SH-SY5Y (cell line): ENCODE results near the gene IFT52.

Experiments
- GATA2 ChIP-seq: IDR thresholded peaks from 2 replicates; pipeline ENCODE4 v1.6.1; 2011; ENCODE audit warnings: mild to moderate bottlenecking, low read depth, low read length
- GATA3 ChIP-seq: IDR thresholded peaks from 2 replicates; pipeline ENCODE4 v1.6.1; 2011; ENCODE audit warnings: low read depth, mild to moderate bottlenecking, low read length, moderate library complexity

DNA sequence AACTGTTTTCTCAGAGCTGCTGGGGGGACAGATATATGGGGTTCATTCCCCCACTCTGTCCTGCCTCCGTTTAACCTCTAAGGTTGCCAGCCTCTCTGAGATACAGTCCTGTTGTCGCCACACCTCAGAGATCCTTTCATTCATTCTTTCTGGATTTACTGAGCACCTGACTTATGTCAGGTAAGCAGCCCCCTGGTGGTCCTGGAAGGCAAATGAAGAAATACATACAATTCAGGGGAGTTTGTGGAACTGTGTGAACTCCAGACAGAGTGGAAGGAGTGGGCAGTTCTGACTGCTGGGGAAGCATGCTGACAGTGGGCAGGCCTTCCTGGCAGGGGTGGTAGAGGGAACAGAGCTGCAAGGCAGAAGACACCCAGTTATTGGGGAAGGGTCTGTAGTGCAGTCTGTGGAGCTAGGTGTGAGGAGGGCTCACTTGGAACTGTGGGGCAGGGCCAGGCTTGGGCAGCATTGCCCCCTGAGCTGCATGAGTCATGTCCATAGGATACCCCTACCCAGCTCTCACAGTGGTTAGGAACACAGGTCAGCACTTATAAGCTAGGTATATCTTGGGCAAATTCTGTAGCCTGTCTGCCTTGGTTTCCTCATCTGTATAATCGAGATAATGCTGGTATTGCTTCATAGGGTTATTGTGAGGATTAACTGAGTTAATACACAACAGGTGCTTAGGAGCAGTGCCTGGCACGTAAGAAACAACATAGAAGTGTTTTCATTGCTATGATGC, 44.7 kb upstream of the IFT52 start:
- TF ChIP-seq GATA3 (no peak), GATA2 (no peak)
